IPS DF 6.9 (cell line): ENCODE data around the gene SVOPL.
"Not testable (repeated sequence)": the region's sequence is repeated elsewhere in the genome, so short reads cannot be mapped to it uniquely, and the experiment has no call there.

Experiments used
- DNase-seq: peaks from one replicate; pipeline ENCODE4 v3.0.0-alpha.2; 2013; ENCODE audit warnings: low read depth, low spot score
- H3K27ac ChIP-seq: one replicate; pipeline ENCODE4 v1.5.1; 2013; ENCODE audit warnings: low read length, control low read depth
- H3K27me3 ChIP-seq: 2 replicates; pipeline ENCODE4 v1.6.1; 2013; ENCODE audit warnings: mild to moderate bottlenecking, low read length; ENCODE audit not compliant: control insufficient read depth, insufficient read depth
- H3K36me3 ChIP-seq: 2 replicates; pipeline ENCODE4 v1.6.1; 2013; ENCODE audit warnings: low read length; ENCODE audit not compliant: control insufficient read depth, insufficient read depth
- H3K4me1 ChIP-seq: 2 replicates; pipeline ENCODE4 v1.6.1; 2013; ENCODE audit warnings: low read length; ENCODE audit not compliant: control insufficient read depth, insufficient read depth
- H3K4me3 ChIP-seq: 2 replicates; pipeline ENCODE4 v1.5.1; 2013; ENCODE audit warnings: mild to moderate bottlenecking, low read length
- H3K9me3 ChIP-seq: 2 replicates; pipeline ENCODE4 v1.6.1; 2013; ENCODE audit warnings: low read length, inconsistent platforms; ENCODE audit not compliant: control insufficient read depth, insufficient read depth
- WGBS: extraction: QIAGEN DNeasy Blood & Tissue Kit; methylation state at CpG from one replicate; pipeline ENCODE4 v1.1.7; 2013; ENCODE audit warnings: mixed read lengths, missing lambda C conversion rate; ENCODE audit not compliant: insufficient read length, insufficient coverage; 5-methylcytosine and 5-hydroxymethylcytosine counted together

Gene SVOPL

GRCh38 chr7:138735399-138735798 is 34.2 kb upstream of the SVOPL start:
- no CpG with 5 or more reads among the region's 6 CpGs for WGBS
- Histone ChIP-seq H3K4me3 (no peak overlapping the region), H3K4me1 (0 out of 2 replicates have a peak, but pooled peaks cover 1% of the 10 kb centered on the region), H3K9me3 (no peaks in the 10 kb centered on the region), H3K27me3 (no peaks in the 10 kb centered on the region), H3K27ac (no peak overlapping the region), H3K36me3 (no peaks in the 10 kb centered on the region)
- DNase-seq = no peak

GRCh38 chr7:138731733-138732132 is 30.6 kb upstream of the SVOPL start:
- not testable (repeated sequence) for H3K27me3 ChIP-seq, H3K9me3 ChIP-seq, H3K4me1 ChIP-seq, H3K27ac ChIP-seq, H3K36me3 ChIP-seq, H3K4me3 ChIP-seq, DNase-seq
- WGBS = no CpG with 5 or more reads among the region's 5 CpGs

GRCh38 chr7:138729444-138729843 is 28.3 kb upstream of the SVOPL start:
- DNase-seq = no peak
- no peaks in the 10 kb centered on the region for H3K4me1 ChIP-seq
- H3K9me3 ChIP-seq = no peaks in the 10 kb centered on the region
- H3K27ac ChIP-seq = no peak overlapping the region
- no peaks in the 10 kb centered on the region for H3K27me3 ChIP-seq
- H3K4me3 ChIP-seq = no peak overlapping the region
- no peaks in the 10 kb centered on the region for H3K36me3 ChIP-seq
- WGBS = no CpG with 5 or more reads among the region's 9 CpGs

GRCh38 chr7:138727336-138728099 is 26.4 kb upstream of the SVOPL start:
- Histone ChIP-seq H3K4me1 (no peaks in the 10 kb centered on the region), H3K36me3 (no peaks in the 10 kb centered on the region), H3K9me3 (no peaks in the 10 kb centered on the region), H3K27ac (no peak overlapping the region), H3K27me3 (no peaks in the 10 kb centered on the region), H3K4me3 (no peak overlapping the region)
- no CpG with 5 or more reads among the region's 10 CpGs for WGBS
- no peak for DNase-seq

- H3K27me3 ChIP-seq = no peaks in the 10 kb centered on the region
- no CpG with 5 or more reads among the region's 9 CpGs for WGBS
Measured at GRCh38 chr7:138726288-138726687, 25.1 kb upstream of the SVOPL start.

GRCh38 chr7:138720286-138720685 is 19.1 kb upstream of the SVOPL start:
- Histone ChIP-seq H3K27ac (no peak overlapping the region), H3K4me1 (no peaks in the 10 kb centered on the region), H3K36me3 (no peaks in the 10 kb centered on the region), H3K27me3 (no peaks in the 10 kb centered on the region), H3K4me3 (no peak overlapping the region), H3K9me3 (no peaks in the 10 kb centered on the region)
- no peak for DNase-seq
- no CpG with 5 or more reads among the region's 4 CpGs for whole genome bisulfite sequencing

More at GRCh38 chr7:138726288-138726687, 25.1 kb upstream of the SVOPL start:
- Histone ChIP-seq H3K9me3 (no peaks in the 10 kb centered on the region), H3K4me1 (no peaks in the 10 kb centered on the region), H3K36me3 (no peaks in the 10 kb centered on the region), H3K4me3 (no peak overlapping the region), H3K27ac (no peak overlapping the region)
- DNase-seq = no peak

GRCh38 chr7:138716889-138717288 is 15.7 kb upstream of the SVOPL start:
- no CpG with 5 or more reads among the region's 7 CpGs for WGBS
- H3K27ac ChIP-seq = no peak overlapping the region
- no peaks in the 10 kb centered on the region for H3K4me1 ChIP-seq
- no peaks in the 10 kb centered on the region for H3K27me3 ChIP-seq
- H3K36me3 ChIP-seq = no peaks in the 10 kb centered on the region
- no peak for DNase-seq
- H3K9me3 ChIP-seq = no peaks in the 10 kb centered on the region
- no peak overlapping the region for H3K4me3 ChIP-seq

GRCh38 chr7:138713191-138713590 is 12.0 kb upstream of the SVOPL start:
- Histone ChIP-seq H3K4me3 (no peak overlapping the region), H3K27ac (no peak overlapping the region), H3K4me1 (no peaks in the 10 kb centered on the region), H3K27me3 (no peaks in the 10 kb centered on the region), H3K9me3 (no peaks in the 10 kb centered on the region), H3K36me3 (no peaks in the 10 kb centered on the region)
- DNase-seq = no peak
- WGBS = no CpG with 5 or more reads among the region's 7 CpGs

- no peak for DNase-seq
- H3K36me3 ChIP-seq = no peaks in the 10 kb centered on the region
- no CpG with 5 or more reads among the region's 9 CpGs for WGBS
Measured at GRCh38 chr7:138712652-138713051, 11.5 kb upstream of the SVOPL start.

GRCh38 chr7:138710536-138711385 is 9.6 kb upstream of the SVOPL start:
- no peaks in the 10 kb centered on the region for H3K27me3 ChIP-seq
- no peak for DNase-seq
- no peaks in the 10 kb centered on the region for H3K9me3 ChIP-seq
- WGBS = no CpG with 5 or more reads among the region's 15 CpGs
- no peaks in the 10 kb centered on the region for H3K36me3 ChIP-seq
- no peaks in the 10 kb centered on the region for H3K4me1 ChIP-seq
- no peak overlapping the region for H3K4me3 ChIP-seq
- no peak overlapping the region for H3K27ac ChIP-seq

More at GRCh38 chr7:138712652-138713051, 11.5 kb upstream of the SVOPL start:
- Histone ChIP-seq H3K27ac (no peak overlapping the region), H3K4me1 (no peaks in the 10 kb centered on the region), H3K27me3 (no peaks in the 10 kb centered on the region), H3K9me3 (no peaks in the 10 kb centered on the region), H3K4me3 (no peak overlapping the region)
